GM21367 (cell line): ENCODE results near the gene TCIRG1.

Source experiments
- ATAC-seq: cut with Tn5 transposase; IDR thresholded peaks from one replicate; pipeline ENCODE4 v1.9.1; 2021; ENCODE audit not compliant: unreplicated experiment

Gene TCIRG1

GRCh38 chr11:68006606-68007166 is 32.1 kb upstream of the TCIRG1 start:
- no peak for ATAC-seq

DNA sequence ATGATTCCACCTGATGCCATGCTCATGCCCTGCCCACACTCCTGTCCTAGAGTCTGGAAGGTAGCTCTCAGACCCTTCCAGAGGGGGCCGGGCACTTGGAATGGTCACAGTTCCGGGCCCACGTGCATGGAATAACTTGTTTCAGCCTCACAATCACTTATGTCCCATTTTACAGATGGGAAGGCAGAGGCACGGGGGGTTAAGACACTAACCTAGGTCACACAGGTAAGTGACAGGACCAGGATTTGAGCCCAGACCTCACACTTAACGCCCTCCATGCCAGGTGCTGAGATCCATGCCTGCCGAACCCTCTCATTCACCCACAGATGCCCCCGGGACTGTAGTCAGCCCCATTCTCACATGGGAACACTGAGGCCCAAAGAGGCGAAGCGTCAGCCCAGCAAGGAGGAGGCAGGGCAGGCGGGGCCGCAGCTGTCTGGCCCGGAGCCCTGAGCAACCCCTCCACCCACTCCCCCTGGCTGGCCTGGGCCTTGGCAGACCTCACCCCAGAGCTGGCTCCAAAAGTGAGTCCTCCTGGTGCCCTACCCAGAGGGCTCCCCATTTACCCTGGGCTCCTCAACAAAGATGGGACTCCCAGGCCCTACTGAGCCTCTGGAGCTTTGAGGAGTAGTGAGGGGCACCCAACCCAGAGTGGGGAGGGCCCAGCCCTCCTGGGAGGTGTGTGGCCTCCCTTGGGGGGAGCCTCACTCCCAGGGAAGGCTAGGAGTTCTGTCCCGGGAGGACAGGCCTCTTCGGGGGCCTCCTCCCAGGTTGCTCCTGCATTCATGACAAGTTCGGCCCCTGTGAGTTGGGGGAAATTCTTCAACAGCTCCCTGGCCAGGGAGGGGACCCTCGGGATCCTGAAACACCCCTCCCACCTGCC is 31.1 kb upstream of the TCIRG1 start:
- ATAC-seq = no peak

DNA sequence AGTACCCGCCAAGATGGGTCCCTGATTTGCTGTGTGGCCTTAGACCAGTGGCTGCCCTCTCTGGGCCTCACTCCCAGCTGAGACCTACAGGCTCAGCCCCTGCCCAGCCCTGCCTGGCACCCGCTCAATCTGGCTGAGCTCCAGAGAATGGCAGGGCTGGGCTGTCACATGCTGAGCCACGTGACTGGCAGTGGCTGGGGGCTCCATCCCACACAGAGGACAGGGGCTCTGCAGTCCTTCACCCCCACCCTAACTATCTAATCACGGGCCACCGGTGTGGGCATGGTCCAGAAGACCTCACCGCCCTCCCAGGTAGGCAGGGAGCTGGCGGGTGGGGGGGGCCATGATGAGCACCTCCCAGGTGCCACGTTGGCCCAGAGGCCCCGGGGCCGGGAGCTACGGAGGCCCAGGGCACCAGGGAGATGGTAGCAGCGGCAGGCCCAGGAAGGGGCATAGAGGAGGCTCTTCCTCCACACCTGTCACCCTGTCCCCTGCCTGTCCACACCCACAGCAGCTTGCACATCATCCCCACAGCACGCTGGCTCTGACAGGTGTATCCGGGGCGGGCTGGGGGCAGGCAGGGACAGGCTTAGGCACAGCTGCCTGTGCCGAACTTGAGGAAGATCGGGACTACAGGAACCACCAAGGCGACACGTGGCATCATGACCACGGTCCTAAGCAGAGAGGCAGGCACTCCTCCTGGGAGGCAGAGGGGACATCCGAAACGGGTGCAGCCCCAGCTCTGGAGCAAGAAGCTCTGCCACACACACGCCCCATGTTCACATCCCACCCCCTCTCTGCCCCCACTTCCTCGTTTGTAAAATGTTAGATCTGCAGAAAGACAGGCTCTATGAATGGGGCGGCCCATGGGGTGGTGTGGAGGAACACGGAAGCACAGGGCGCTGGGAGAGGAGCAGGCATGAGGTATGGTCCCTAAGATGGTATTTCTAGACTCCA is 30.2 kb upstream of the TCIRG1 start:
- no peak for ATAC-seq

DNA sequence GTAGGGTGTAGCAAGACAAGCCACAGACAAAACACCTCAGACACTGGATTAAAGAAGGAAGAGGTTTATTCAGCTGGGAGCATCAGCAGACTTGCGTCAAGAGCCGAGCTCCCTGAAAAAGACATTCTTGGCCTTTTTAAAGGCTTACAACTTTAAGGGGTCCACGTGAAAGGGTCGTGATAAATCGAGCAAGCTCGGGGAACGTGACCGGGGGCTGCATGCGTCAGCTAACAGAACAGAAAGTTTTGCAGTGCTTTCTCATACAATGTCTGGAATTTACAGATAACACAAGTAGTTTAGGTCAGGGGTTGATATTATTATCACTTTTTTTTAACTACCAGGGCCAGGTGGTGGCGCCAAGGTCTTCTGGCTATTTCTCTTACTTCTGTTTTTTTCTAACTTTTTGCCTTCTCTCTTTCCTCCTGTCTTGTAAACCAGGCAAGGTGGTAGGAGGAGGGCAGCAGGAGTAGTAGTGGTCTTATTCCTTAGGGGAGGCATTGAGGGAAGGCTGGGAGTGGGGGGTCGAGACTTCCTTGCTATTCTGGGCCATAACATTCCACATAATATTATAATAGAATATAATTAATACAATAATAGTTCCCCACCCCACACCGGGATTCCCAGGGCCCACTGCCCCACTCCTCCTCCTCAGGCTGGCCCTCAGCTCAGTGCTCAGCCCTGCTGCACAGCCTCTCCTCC is 29.3 kb upstream of the TCIRG1 start:
- no peak for ATAC-seq

DNA sequence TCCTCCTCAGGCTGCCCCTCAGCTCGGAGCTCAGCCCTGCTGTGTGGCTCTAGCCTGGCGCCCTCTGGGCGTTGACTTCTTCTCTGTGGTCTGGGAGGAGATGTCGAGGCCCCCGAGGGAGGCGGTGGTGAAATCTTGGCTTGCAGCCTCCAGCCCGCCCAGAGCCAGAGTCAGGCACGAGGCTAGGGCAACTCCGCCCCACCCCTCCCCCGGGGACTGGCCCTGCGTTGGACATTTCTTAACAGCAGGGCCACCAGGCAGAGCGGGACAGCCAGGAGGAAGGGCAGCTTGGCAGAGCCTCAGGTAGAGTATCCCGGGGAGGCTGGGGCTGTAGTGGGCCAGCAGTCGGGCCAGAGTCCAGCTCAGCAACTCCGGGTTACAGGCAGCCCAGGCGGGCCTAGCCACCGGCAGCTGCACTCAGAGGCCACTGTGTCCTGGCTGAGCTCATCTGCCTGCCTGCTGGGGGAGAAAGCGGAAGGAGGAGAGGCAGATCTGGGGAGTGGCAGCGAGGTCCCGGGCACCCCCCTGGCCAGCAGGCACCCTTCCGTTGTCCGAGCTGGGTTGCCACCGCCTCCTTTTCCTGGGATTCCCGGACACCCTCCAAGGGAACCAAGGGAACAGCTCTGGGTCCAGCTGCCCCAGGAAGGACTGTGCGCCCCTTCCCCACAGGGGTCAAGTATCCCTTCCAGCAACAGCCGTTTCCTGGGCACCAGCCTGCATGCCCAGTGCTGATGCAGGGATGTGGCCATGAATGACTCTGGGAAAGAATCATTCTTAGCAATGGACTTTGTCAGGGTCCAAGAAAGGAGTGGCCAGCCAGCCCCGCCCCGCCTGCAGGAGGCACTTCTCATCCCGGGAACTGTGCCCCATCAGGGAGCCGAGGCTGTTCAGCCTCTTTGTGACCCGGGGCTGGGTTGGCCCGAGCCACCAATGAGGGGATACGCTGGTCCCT is 28.5 kb upstream of the TCIRG1 start, which contains the start of gene ALDH3B1:
Gene ALDH3B1, plus strand, starts transcription at position 238 of the 952 bp plus-strand sequence. CDS start 4,971 bp downstream, outside the sequence.
- no peak for ATAC-seq

DNA sequence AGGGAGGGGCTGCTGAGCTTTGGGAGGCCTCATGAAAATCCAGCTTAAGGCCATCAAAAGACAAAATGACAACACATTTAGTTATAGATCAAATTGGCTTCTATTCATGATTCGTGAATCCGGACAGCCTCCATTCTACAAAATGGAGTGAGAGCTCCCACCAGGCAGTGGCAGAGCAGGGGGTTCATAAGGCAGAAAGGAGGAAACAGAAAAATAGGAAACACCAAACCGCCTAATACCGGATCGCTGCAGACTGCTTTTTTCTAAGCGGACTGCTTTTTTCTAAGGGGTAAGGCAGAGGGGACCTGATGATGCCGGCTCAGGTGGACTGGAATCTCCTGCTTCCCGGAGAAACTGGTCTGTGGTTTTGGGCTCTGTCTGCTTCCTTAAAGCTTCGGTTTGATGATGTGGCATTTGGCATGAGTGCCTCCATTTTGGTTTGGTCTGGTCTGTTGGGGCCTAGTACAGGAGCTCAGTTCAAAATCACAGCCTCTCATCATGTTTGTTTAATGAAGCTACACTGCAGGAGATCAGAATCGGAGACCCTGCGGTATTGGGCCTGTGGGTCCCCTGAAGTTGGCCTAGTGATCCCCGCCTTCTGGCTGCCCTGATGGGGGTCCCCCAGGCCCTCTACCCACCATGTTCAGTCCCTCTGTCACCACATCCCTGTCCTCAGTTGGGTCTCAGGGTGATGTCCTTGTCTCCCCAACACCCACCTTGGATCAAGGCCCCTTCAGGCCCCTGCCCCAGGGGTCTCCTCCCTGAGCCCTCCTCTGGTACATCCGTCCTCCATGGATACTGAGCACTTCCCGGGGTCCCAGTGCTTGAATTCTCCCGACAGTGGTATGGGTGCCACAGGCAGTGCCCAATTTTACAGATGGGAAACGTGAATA is 27.5 kb upstream of the TCIRG1 start:
- ATAC-seq = no peak

DNA sequence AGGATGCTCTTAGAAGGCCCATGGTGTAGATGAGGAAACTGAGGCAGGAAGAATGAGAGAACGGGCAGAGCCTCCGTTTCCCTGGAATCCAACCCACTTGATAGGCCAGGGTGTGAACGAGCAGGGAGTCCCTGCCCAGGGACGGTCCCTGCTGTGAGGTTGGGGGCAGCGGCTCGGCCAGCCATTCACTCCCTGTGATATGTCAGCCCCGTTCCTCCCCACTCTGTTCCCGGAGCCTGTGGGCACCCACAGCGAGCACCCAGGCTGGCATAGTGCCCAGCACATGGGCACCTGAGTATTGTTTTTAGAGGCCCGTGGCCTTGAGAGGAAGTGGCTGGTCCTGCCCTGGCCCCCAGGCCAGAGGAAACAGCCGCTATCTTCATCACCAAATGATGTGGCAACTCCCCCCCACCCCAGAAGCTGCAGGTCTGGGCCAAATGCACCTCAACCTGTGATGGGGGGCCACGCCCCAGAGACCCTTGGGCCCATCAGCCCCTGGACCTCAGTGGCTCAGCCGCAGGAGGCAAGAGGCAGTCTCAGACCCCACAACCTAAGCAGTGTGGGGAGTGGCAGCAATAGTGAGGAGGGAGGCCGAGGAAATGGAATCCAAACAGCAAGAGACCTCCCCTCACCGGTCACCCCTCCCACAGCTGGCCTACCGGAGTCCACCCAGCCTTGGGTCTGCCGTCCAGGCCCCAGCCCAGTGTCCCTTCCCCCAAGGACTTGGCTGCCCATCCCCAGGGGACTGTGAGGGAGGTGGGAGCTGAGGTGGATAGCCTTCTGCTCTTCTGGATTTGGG is 26.6 kb upstream of the TCIRG1 start:
- ATAC-seq = no peak

DNA sequence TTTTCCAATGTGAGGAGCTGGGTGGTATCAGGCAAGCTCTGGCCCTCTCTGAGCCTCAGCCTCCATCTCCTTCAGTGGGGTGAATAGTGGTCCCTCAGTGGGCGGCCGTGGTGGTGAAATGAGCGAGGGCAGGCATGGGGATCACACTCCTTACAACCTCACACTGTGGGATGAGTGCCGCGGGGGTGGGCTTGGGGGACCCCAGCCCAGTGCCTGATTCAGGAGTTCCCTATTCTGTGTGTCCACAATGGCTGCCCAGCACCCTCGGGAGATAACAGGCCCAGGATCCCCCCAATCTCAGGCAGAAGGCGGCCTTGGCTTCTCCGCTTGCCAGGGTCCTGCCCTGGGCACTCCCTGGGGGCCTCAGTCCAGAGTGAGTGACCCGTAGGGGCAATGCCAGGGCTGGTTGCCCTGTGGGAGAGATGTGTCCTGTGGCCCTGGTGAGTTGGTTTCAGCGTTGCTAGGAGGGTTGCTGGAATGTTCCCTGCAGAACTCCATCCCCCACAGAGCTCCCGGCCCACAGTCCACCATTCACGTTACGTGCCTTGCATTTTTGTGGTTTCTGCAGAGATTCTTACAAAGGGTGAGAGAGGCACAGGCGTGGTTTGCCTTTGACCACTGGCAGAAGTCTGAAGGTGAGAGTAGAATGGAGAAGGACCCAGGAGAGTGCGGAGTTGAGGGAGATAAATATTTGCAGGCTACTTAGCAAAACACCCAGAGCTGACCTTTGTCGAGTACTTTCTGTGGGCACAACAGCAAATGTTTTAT is 25.8 kb upstream of the TCIRG1 start:
- ATAC-seq = no peak

- no peak for ATAC-seq
Observed at GRCh38 chr11:68013611-68014156, 25.1 kb upstream of the TCIRG1 start.

GRCh38 chr11:68014157-68014946 is 24.5 kb upstream of the TCIRG1 start:
- no peak for ATAC-seq

GRCh38 chr11:68014947-68015447 is 23.8 kb upstream of the TCIRG1 start:
- ATAC-seq = no peak

GRCh38 chr11:68015467-68015866 is 23.4 kb upstream of the TCIRG1 start:
- no peak for ATAC-seq

- ATAC-seq = no peak
Observed at GRCh38 chr11:68016161-68016903, 22.5 kb upstream of the TCIRG1 start.

DNA sequence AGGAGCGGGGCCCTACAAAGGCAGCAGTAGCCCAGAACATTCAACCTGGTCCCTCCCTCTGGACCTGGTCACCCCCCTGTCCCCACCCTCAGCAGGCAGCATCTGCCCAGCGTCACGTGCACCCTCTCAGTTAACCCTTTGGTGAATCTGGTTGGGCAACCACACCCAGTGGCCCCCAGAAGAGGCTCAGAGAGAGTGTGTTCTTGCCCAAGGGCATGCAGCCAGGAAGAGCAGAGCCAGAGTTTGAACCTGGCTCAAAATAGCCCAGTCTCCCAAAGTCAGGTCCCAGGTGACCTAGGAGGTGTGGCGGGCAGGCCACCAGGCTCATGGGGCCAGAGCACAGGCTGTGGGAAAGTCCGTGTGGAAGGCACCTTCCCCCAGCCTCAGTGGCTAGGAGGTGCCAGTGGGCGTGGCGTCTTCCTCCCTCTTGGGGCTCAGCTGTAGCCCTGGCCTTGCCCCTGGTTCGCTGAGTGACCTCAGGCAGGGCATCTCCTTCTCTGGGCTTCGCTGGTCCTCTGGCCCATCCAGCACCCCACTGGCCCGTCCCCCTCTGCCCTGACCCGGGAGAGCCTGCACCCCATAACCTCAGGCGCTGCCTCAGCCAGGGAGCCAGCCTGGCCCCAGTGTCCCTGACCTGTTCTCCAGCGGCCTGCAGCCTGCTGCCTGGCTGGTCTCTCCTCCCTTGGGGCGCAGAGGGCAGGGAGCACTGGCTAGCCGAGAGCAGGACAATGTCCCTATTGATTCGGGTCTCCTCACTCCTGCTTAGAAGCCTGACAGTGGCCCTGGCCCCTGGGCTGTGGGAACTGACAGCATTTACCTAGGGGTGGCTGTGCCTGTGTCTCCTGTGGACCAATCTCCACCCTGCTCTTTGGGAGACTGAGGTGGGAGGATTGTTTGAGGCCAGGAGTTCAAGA is 21.7 kb upstream of the TCIRG1 start:
- no peak for ATAC-seq
